HCT116 (cell line): ENCODE results near the gene ENTPD6.

Experiments
- ATF3 ChIP-seq: IDR thresholded peaks from 2 replicates; pipeline ENCODE4 v1.6.1; 2012
- CTCF ChIP-seq, 3 experiments: fragments of 200-600 bp in 1 of 3; sonication (generic) in 1 of 3; IDR thresholded peaks in 2 of 3; conservative IDR thresholded peaks in 1 of 3; 2 replicates each; pipeline ENCODE4 v1.5.1; 2012 to 2017; ENCODE audit warnings: low read depth in 2 of 3, low read length in 2 of 3, antibody characterized with exemption in 1 of 3, borderline replicate concordance in 1 of 3, control low read depth in 1 of 3, mild to moderate bottlenecking in 1 of 3, mixed read lengths in 1 of 3, mixed run types in 1 of 3, moderate library complexity in 1 of 3; ENCODE audit not compliant: insufficient read depth in 1 of 3
- EZH2phosphoT487 ChIP-seq: fragments of 200-600 bp; IDR thresholded peaks from 2 replicates; pipeline ENCODE4 v1.6.1; 2018; ENCODE audit warnings: antibody characterized with exemption, borderline replicate concordance
- POLR2A ChIP-seq: IDR thresholded peaks from 2 replicates; pipeline ENCODE4 v1.7.0; 2011; ENCODE audit warnings: borderline replicate concordance; ENCODE audit not compliant: insufficient read depth, insufficient read length; ENCODE audit errors: extremely low read depth
- REST ChIP-seq: IDR thresholded peaks from 2 replicates; pipeline ENCODE4 v1.6.1; 2012; ENCODE audit warnings: low read depth
- ZNF274 ChIP-seq: fragments of 200-500 bp; sonication (Bioruptor generic); IDR thresholded peaks from 2 replicates; pipeline ENCODE4 v1.6.1; 2014; ENCODE audit warnings: mild to moderate bottlenecking, low read depth, low read length, inconsistent platforms

- TF ChIP-seq EZH2phosphoT487 (no peak), ZNF274 (no peak), CTCF (IDR thresholded peaks at IDR 0.05 in 2 of 3, conservative IDR thresholded peaks at IDR 0.05 in 1 of 3; ENCODE audit: borderline replicate concordance in 1 of 3, insufficient read depth in 1 of 3, low read depth in 2 of 3, low read length in 2 of 3) (no peak), REST (no peak), POLR2A (no peak), ATF3 (no peak)
Observed at GRCh38 chr20:25204550-25205276, 9.2 kb downstream of the ENTPD6 start.
